ENCODE results near the gene RAB35.

Gene RAB35

DNA sequence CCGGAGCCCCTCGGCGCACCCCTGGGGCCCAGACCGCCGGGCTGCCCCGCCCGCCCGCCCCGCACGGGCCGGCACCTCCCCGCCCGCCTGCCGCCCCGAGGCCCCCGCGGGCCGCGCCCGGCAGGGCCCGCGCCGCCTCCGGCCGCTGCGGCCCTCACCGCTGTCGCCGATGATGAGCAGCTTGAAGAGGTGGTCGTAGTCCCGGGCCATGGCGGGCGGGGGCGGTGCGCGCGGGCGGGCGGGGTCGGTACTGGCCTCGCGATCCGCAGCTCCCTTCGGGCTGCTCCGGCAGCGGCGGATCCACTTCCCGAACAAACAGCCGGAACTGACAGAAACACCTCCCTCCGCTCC lies at the start of gene RAB35:
Gene RAB35, minus strand, starts transcription at position 313 of the 351 bp plus-strand sequence. Its CDS starts 103 bp downstream, at position 210.
- no peak for DNase-seq
- ATAC-seq, result no peak

GRCh38 chr12:120164293-120164692 lies 47.7 kb upstream of the RAB35 start:
- ATAC-seq (no peak), DNase-seq (no peak)

GRCh38 chr12:120162763-120163162 lies 46.2 kb upstream of the RAB35 start:
- DNase-seq (no peak), ATAC-seq (no peak)

DNA sequence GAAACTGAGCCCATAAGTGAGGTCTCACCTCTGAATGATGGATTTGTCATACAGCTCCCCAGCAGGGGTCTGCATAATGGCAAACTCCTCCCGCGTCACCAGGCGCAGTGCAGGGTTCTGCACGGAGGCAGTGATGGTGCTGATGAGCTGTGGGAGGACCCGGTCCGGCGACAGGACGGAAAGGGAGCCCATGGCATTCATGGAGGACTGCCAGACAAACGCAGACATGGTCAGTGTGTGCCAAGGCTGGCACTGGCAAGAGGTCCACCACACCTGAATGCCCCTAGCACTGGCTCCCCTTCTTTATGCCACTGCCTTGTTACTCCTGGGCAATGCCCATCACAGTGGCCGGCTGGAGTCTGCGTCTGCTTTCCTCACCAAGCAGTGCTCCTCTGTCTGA lies 45.3 kb upstream of the RAB35 start:
- no peak for ATAC-seq

DNA sequence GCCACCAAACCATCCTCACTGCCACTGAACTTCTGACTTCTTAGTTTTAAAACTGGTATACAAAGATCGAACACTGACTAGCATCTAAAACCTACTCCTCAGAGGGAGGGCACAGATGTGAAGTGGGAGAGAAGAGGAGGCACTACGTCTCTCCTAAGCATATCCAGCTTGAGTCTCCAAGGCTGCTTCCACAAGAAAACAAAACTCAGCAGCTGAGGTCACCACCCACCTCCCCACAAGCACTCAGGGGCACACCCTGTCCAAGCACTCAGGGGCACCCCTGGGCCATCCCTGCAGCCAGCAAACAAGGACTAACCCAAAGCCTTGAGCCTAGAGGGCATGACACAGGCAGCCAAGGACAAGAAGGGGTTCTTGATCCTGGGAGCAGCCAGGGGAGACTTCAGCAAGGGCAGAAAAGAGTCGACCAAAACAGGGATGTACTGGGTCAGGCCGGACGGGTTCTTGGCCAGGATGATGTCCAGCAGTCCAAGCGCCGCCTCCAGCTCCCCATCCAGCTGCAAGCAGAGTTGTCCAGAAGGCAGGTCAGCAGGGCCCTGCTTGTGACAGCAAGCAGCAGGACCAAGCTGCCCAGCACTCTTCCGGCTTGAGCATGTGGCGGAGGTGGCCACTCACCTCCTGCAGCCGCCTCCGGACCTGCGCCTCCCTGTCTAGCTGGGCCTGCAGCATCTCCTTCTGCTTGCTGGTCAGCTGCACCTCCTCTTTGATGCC lies 43.1 kb upstream of the RAB35 start:
- ATAC-seq (no peak), DNase-seq (no peak)

More for the DNA sequence above, 45.3 kb upstream of the RAB35 start:
- DNase-seq, result no peak

GRCh38 chr12:120158351-120158750 lies 41.8 kb upstream of the RAB35 start:
- DNase-seq (no peak), ATAC-seq (no peak)

- DNase-seq (no peak), ATAC-seq (no peak)
These were observed 41.1 kb upstream of the RAB35 start for GRCh38 chr12:120157678-120158077.

DNA sequence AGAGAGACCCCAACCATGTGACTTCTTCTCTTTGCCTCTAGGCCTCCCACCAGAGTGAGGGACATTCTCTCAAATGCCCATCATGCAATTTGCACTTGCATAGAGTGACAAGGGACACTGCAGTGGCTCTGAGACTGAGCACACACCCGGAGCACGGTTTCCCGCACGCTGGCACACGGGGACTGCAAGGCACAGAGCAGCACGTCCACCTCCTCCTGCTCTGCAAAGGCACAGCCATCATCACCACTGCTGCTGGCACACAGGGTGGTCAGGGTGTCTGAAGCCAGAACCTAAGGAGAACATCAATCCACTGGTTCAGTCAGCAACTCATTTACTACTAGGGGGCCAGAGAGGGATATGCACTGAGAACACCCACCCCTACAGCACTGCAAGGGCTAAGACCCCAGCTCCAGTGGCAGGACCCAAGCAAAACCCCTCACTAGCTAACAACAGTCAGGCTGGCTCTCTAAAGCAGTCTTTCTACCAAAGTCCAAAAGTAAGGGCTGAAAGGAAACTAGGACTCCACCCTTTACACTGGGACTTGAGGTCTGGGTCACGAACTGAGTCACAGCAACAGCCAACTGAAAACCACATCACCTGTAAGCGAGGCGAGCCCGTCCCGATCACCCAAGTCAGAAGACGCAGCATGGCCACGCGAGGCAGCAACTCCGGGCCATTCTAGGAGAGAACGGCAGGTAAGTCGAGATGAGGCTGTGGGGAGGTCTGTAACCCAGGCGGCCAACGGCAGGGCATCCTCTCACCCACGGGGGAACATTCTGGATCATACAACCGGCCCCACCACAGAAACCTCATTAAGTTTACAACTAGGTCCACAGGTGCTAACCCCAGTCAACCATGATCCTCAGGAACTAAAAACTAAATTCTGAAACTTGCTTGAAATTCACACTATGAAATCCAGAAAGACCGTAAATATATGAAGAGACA lies 40.0 kb upstream of the RAB35 start:
- DNase-seq, result no peak
- ATAC-seq, result no peak

- ATAC-seq, result no peak
- DNase-seq, result no peak
These were observed 38.5 kb upstream of the RAB35 start for GRCh38 chr12:120155072-120155471.

GRCh38 chr12:120150919-120151525 lies 34.5 kb upstream of the RAB35 start:
- ATAC-seq, result no peak
- DNase-seq, result no peak

- no peak for ATAC-seq
- no peak for DNase-seq
These were observed 31.5 kb upstream of the RAB35 start for GRCh38 chr12:120148011-120148410.

DNA sequence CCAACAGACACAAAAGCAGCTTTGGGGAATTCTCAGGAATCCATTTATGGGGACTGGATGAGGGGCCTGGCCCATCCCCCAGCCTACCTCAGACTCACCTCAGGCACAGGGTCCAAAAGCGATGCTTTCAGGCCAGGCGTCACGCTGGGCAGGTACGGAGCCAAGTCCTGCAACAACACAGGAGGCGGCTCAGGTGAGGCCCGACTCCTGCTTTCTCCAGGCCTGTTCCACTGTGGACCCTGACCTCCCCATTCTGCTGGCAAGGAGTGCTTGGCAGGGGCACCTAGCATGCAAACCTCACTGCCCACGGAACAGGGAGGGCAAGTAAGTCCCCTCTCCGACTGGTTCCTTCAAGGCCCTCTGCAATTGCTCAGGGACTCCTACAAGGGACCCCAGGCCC lies 28.6 kb upstream of the RAB35 start:
- no peak for ATAC-seq

GRCh38 chr12:120144215-120144614 lies 27.7 kb upstream of the RAB35 start:
- ATAC-seq (no peak), DNase-seq (no peak)

More for the DNA sequence above, 28.6 kb upstream of the RAB35 start:
- DNase-seq, result no peak

DNA sequence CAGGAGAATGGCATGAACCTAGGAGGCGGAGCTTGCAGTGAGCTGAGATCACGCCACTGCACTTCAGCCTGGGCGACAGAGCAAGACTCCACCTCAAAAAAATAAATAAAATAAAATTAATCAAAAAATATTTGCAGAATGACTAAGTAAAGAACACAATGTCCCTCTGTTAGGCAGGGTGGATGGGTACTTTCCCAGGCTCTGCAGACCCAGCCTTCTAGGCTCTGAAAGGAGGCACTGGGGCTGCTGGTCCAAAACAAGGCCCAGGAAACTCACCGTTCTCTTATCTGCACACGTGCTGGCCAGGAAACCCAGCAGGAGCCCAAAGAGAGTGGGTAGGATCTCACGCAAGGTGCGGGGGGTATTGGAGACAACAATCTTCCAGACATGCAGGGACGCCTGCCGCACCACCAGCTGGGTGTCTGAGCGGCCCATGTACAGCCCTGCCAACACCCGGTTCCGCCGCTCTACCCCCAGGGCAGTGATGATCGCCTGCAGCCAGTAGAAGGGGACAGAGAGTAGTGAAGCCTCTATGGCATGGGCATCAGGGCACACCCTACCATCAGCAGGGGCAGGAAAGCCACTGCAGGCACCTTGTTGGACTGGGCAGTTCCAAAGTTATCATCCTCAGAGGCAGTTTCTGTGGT lies 25.8 kb upstream of the RAB35 start:
- ATAC-seq (no peak), DNase-seq (no peak)

GRCh38 chr12:120141336-120141735 lies 24.8 kb upstream of the RAB35 start:
- ATAC-seq (no peak), DNase-seq (no peak)

- no peak for DNase-seq
- ATAC-seq, result no peak
These were observed 24.1 kb upstream of the RAB35 start for GRCh38 chr12:120140603-120141002.

DNA sequence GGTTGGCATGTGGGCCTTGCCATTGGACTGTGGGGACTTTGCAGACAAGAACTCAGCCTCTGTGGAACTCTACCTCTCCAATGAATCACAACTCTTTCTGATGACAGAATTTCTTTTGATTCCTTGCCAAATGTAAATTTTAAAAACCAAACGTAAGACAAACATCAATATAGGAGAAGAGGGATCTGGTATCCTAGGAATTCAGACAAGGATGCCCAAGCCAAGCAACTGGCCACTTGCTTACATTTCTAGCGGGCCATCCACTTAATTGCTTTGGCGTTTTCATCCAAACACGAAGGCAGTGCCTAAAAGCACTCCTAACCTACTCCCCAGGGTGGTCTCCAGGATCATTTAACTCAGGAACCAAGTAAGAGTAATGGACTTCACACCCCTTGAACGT lies 23.4 kb upstream of the RAB35 start:
- no peak for ATAC-seq

DNA sequence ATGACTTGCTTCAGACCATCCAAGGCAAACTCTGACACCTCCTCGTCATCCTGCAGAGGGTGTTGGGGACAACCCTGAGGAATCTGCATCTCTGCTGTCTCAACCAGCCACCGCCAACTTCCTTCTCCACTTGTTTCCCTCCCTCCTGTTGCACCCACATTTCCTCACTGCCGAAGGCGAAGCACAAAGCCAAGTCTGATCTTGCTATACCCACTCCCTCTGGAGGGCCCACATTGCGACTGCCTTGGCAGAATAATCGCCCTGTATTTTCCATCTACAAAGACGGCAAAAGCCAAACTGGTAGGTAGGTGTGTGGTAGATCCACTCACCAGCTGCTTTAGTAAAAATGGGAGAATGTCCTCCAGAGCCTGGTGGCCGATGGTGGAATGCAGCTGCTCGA lies 21.8 kb upstream of the RAB35 start:
- no peak for ATAC-seq
- no peak for DNase-seq

More for the DNA sequence above, 23.4 kb upstream of the RAB35 start:
- no peak for DNase-seq

GRCh38 chr12:120137833-120138232 lies 21.3 kb upstream of the RAB35 start:
- no peak for DNase-seq
- no peak for ATAC-seq

DNA sequence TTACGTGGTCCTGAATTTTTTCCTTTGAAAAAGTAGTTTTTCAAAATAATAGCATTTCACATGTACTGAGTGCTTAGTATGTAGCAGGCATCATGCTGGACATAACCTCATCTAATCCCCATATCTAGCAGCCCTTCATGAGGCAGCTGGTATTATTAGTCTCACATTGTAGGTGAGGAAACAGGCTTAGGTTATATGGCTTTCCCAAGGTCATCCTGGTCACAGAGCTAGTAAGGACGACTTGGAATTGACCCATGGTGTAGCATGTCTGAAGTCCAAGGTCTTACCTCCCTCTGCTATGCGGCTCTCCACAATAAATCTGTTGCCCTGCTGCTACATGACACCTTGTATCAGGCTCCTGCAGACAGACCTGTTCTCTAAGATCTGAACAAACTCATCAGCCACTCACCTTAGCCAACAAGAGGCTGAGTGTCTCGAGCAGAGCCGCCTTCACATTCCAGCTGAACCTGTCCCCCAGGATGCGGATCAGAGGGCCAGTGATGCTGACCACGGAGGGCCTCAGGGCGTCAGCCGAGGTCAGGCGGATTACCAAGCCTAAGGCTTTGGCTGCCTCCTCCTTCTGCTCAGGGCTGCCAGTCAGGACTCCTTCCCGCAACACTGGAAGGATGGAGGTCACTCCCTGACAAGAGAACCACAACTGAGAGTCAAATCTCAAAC lies 19.7 kb upstream of the RAB35 start:
- ATAC-seq, result no peak
- DNase-seq, result no peak

DNA sequence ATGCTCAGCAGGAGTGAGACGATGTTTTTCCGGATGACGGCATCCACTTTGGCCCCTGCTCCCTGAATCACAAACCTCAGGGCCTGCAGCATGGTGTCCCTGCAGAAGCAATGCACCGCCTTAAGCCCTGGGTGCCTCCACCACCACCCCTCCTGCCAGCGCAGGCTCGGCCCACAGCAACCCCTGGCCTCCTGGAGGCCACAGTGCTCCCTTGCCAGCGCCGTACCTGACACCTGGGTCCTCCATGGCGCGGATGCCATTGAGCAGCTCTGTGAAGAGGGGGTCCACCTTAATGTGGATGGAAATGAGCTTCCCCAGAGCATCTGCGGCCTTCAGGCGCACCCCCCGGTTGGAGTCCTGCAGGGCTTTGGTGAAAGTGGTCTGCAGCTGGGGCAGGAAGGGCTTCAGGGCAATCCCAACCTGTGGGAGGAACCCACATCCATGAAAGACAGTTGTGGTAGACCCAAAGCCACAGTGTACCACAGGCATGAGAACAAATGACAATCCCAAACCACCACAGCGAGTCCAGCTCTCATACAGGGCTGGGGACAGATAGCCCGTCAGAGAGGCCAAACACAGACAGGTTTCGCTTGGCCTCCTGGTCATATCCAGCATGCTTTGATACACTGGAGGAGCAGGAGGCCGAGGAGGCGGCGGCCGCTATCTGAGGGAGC lies 17.9 kb upstream of the RAB35 start:
- DNase-seq, result no peak
- no peak for ATAC-seq

All from stimulated activated naive CD8-positive, alpha-beta T cell treated with anti-CD3 and anti-CD28 coated beads, Interleukin-15, Interleukin-2, amounts not matched to agents 100 U/mL and 50 U/mL, for 24 hours (primary cell).